CD14-positive monocyte (primary cell): ENCODE results near the gene RRAD. TPM values are rescaled to one million over a fixed set of nuclear protein-coding genes. Genes with fewer than 3 reads are reported as not detected.

Experiments
- DNase-seq, 3 donors: peaks; one replicate each; pipeline ENCODE4 v3.0.0-alpha.2; 2011 to 2022
- H2AFZ ChIP-seq: 2 replicates; pipeline ENCODE4 v1.6.0; 2012; ENCODE audit warnings: mild to moderate bottlenecking, low read depth, low read length, inconsistent platforms; ENCODE audit not compliant: insufficient read depth, poor library complexity, severe bottlenecking
- H3K27ac ChIP-seq, 2 donors: 1 replicate in 1 of 2; 2 replicates in 1 of 2; pipeline ENCODE4 v1.5.1; 2012 to 2013; ENCODE audit warnings: low read length in 2 of 2, control low read depth in 1 of 2, inconsistent platforms in 1 of 2, low read depth in 1 of 2, mild to moderate bottlenecking in 1 of 2
- H3K27me3 ChIP-seq, 2 donors: one replicate each; pipeline versions ENCODE4 v1.6.0 to v1.6.1; 2011 to 2013; ENCODE audit warnings: low read length in 2 of 2; ENCODE audit not compliant: control insufficient read depth in 2 of 2, insufficient read depth in 2 of 2
- H3K36me3 ChIP-seq, 2 donors: replicated peaks in 1 of 2; 1 replicate in 1 of 2; 2 replicates in 1 of 2; pipeline versions ENCODE4 v1.5.1 to v1.6.1; 2012 to 2013; ENCODE audit warnings: low read length in 2 of 2, control low read depth in 1 of 2, inconsistent platforms in 1 of 2, mild to moderate bottlenecking in 1 of 2; ENCODE audit not compliant: insufficient read depth in 2 of 2, control insufficient read depth in 1 of 2
- H3K4me1 ChIP-seq, 2 donors: 1 replicate in 1 of 2; 2 replicates in 1 of 2; pipeline versions ENCODE4 v1.5.1 to v1.6.1; 2012 to 2013; ENCODE audit warnings: low read length in 2 of 2, control low read depth in 1 of 2, inconsistent platforms in 1 of 2, mild to moderate bottlenecking in 1 of 2, moderate library complexity in 1 of 2; ENCODE audit not compliant: insufficient read depth in 2 of 2, control insufficient read depth in 1 of 2
- H3K4me2 ChIP-seq: replicated peaks from 2 replicates; pipeline ENCODE3; 2012; ENCODE audit warnings: low read length, moderate library complexity, mild to moderate bottlenecking; ENCODE audit not compliant: poor library complexity, severe bottlenecking; ENCODE audit errors: extremely low read depth
- H3K4me3 ChIP-seq, 3 experiments: fragments of 200-600 bp in 1 of 3; sonication (generic) in 1 of 3; replicated peaks in 1 of 3; 1 replicate in 2 of 3; 2 replicates in 1 of 3; pipeline ENCODE4 v1.5.1; 2011 to 2013; ENCODE audit warnings: low read length in 3 of 3, mild to moderate bottlenecking in 3 of 3, control low read depth in 2 of 3, low read depth in 2 of 3, inconsistent platforms in 1 of 3, moderate library complexity in 1 of 3
- H3K79me2 ChIP-seq: 2 replicates; pipeline ENCODE4 v1.6.0; 2012; ENCODE audit warnings: mild to moderate bottlenecking, control low read depth, inconsistent platforms, low read length, moderate library complexity; ENCODE audit not compliant: insufficient read depth
- H3K9ac ChIP-seq: 2 replicates; pipeline ENCODE4 v1.6.0; 2017; ENCODE audit warnings: low read length, mild to moderate bottlenecking; ENCODE audit not compliant: insufficient read depth, poor library complexity, severe bottlenecking
- H3K9me3 ChIP-seq, 2 donors: replicated peaks in 1 of 2; 1 replicate in 1 of 2; 2 replicates in 1 of 2; pipeline versions ENCODE4 v1.5.1 to v1.6.1; 2012 to 2013; ENCODE audit warnings: low read length in 2 of 2, control low read depth in 1 of 2; ENCODE audit not compliant: control insufficient read depth in 1 of 2, insufficient read depth in 1 of 2
- H4K20me1 ChIP-seq: 2 replicates; pipeline ENCODE4 v1.6.0; 2012; ENCODE audit warnings: mild to moderate bottlenecking, low read length, control low read depth, moderate library complexity; ENCODE audit not compliant: insufficient read depth
- H3K27ac Mint-ChIP-seq, 7 donors: one replicate each; pipeline ENCODE4 v1.8.0; 2020; ENCODE audit warnings: mild to moderate bottlenecking in 7 of 7, mixed read lengths in 7 of 7, moderate library complexity in 6 of 7, inconsistent platforms in 2 of 7
- H3K27me3 Mint-ChIP-seq, 3 donors: one replicate each; pipeline ENCODE4 v1.8.0; 2021 to 2022; ENCODE audit warnings: low read depth in 3 of 3, mild to moderate bottlenecking in 3 of 3, mixed read lengths in 3 of 3, moderate library complexity in 3 of 3, inconsistent platforms in 1 of 3
- H3K36me3 Mint-ChIP-seq, 2 donors: one replicate each; pipeline ENCODE4 v1.8.0; 2020; ENCODE audit warnings: mixed read lengths in 2 of 2, inconsistent platforms in 1 of 2, mild to moderate bottlenecking in 1 of 2
- H3K4me1 Mint-ChIP-seq: one replicate; pipeline ENCODE4 v1.8.0; 2020; ENCODE audit warnings: mild to moderate bottlenecking, mixed read lengths
- H3K4me3 Mint-ChIP-seq, 2 donors: one replicate each; pipeline ENCODE4 v1.8.0; 2020; ENCODE audit warnings: mild to moderate bottlenecking in 2 of 2, mixed read lengths in 2 of 2, moderate library complexity in 1 of 2
- H3K9me3 Mint-ChIP-seq, 7 donors: one replicate each; pipeline ENCODE4 v1.8.0; 2020 to 2022; ENCODE audit warnings: mixed read lengths in 7 of 7, mild to moderate bottlenecking in 6 of 7, moderate library complexity in 6 of 7, inconsistent platforms in 2 of 7
- WGBS: methylation state at CpG from one replicate; pipeline ENCODE4 v1.1.5; 2013; ENCODE audit warnings: missing lambda C conversion rate; ENCODE audit not compliant: insufficient coverage; 5-methylcytosine and 5-hydroxymethylcytosine counted together
- intact Hi-C, 2 donors: fragments of 100-400 bp; cut with micrococcal nuclease; formaldehyde crosslinking; loops; one replicate each; pipeline versions ENCODE4 v1.15.0 to v1.15.1; 2023
- polyA plus RNA-seq, 3 donors: library from polyadenylated mRNA; depleted of rRNA in 1 of 3; unstranded in 2 of 3; stranded (reverse) in 1 of 3; fragments of 300-500 nt in 2 of 3; fragments of >200 nt in 1 of 3; fragmentation: Illumina TruSeq in 2 of 3; gene quantifications; 1 replicate in 2 of 3; 2 replicates in 1 of 3; pipeline ENCODE4 v1.2.3, GENCODE V29; 2012 to 2021
- TF ChIP-seq, protein P1 (sequence below): fragments of 200-600 bp; IDR thresholded peaks from one replicate; pipeline ENCODE4 v1.8.0; 2022; ENCODE audit warnings: antibody characterized with exemption, mild to moderate bottlenecking

Gene RRAD
- polyA plus RNA-seq, 3 donors = 0.42 to 1.9 (median 0.55) TPM

DNA sequence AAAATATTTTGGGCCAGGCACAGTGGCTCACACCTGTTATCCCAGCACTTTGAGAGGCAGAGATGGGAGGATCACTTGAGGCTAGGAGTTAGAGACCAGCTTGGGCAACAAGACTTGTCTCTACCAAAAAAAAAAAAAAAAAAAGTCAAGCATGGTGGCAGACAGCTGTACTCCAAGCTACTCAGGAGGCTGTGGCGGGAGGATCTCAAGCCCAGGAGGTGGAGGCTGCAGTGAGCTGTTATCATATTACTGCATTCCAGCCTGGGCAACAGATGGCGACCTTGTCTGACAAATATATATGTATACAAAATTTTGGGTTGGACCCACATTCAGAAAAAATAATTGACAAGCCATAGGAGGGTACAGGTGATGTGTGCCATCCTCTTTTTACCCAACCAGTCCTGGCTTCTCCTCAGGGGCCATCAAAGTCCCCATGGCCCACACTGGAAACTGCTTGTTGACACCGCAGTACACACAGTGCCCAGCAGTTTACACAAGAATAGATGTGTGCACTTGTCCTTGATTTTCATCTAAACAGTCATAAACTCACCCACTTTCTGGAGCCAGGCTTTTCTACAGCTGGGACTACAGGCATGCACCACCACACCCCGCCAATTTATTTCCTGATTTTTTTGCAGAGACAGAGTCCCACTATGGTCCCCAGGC is 11.7 kb upstream of the RRAD start:
- Histone ChIP-seq H3K27ac (no peak overlapping the region), H3K36me3 (peaks cover 48 to 58% of the 10 kb centered on the region in 2 donors), H2AFZ (no peak overlapping the region), H4K20me1 (peaks cover 66% of the 10 kb centered on the region), H3K9ac (no peak overlapping the region), H3K79me2 (peaks cover 55% of the 10 kb centered on the region), H3K9me3 (no peaks in the 10 kb centered on the region), H3K4me2 (no peak overlapping the region), H3K27me3 (no peaks in the 10 kb centered on the region), H3K4me3 (no peak overlapping the region), H3K4me1 (peaks cover 24 to 38% of the 10 kb centered on the region in 2 donors)
- peaks cover 0 to 2% (median 1%) of the 10 kb centered on the region in 3 donors for H3K27me3 Mint-ChIP-seq
- DNase-seq = no peak
- TF ChIP-seq, protein P1, sequence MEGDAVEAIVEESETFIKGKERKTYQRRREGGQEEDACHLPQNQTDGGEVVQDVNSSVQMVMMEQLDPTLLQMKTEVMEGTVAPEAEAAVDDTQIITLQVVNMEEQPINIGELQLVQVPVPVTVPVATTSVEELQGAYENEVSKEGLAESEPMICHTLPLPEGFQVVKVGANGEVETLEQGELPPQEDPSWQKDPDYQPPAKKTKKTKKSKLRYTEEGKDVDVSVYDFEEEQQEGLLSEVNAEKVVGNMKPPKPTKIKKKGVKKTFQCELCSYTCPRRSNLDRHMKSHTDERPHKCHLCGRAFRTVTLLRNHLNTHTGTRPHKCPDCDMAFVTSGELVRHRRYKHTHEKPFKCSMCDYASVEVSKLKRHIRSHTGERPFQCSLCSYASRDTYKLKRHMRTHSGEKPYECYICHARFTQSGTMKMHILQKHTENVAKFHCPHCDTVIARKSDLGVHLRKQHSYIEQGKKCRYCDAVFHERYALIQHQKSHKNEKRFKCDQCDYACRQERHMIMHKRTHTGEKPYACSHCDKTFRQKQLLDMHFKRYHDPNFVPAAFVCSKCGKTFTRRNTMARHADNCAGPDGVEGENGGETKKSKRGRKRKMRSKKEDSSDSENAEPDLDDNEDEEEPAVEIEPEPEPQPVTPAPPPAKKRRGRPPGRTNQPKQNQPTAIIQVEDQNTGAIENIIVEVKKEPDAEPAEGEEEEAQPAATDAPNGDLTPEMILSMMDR = no peak
- H3K36me3 Mint-ChIP-seq = peaks cover 56 to 67% of the 10 kb centered on the region in 2 donors
- peak overlapping the region in 3 of 7 donors; percentile 17 to 66 (median 21) for H3K27ac Mint-ChIP-seq
- H3K4me3 Mint-ChIP-seq = no peak overlapping the region
- intact Hi-C loops = no loop called here
- WGBS = 100% methylated on average over 2 of the region's 4 CpGs
- peaks cover 0 to 2% (median 0%) of the 10 kb centered on the region in 7 donors for H3K9me3 Mint-ChIP-seq
- peaks cover 50% of the 10 kb centered on the region for H3K4me1 Mint-ChIP-seq

DNA sequence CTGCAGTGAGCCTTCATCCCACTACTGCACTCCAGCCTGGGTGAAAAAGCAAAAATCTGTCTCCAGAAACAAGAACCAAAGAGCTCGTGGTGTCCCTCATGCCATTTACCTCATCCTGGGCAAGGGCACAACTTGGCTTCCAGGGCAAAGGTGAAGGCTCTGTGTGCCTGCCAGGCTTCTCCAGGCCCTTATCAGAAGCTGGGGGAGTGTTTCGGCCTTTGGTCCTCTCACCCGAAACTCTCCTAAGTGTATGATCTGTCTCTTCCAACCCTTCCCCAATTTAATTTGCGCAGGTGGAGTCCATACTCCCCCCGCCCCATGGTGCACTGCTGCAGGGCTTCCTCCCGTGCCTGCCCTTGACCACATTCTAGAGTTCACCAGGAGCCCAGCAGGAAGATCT is 11.1 kb upstream of the RRAD start:
- 92% methylated on average over 6 of the region's 6 CpGs for WGBS
- DNase-seq = no peak
- Histone ChIP-seq H3K36me3 (peaks cover 45 to 58% of the 10 kb centered on the region in 2 donors), H4K20me1 (peaks cover 67% of the 10 kb centered on the region), H3K9ac (no peak overlapping the region), H3K27me3 (no peaks in the 10 kb centered on the region), H3K4me3 (no peak overlapping the region), H3K4me1 (peaks cover 24 to 38% of the 10 kb centered on the region in 2 donors), H2AFZ (no peak overlapping the region), H3K27ac (no peak overlapping the region), H3K9me3 (no peaks in the 10 kb centered on the region), H3K79me2 (peaks cover 55% of the 10 kb centered on the region), H3K4me2 (no peak overlapping the region)
- Mint-ChIP-seq H3K27me3 (peaks cover 0 to 2% (median 1%) of the 10 kb centered on the region in 3 donors), H3K9me3 (peaks cover 0 to 2% (median 0%) of the 10 kb centered on the region in 7 donors), H3K4me3 (no peak overlapping the region), H3K36me3 (peaks cover 54 to 66% of the 10 kb centered on the region in 2 donors), H3K27ac (peak overlapping the region in 3 of 7 donors; percentile 17 to 66 (median 62)), H3K4me1 (peaks cover 51% of the 10 kb centered on the region)
- intact Hi-C loops = no loop called here
- TF ChIP-seq, protein P1 = no peak
